Mesenchymal stem cell (in vitro differentiated cells and primary cell): ENCODE results near the gene PDGFC.
A peak's percentile ranks its signal among the peaks of the same experiment; 100 is the strongest.

ENCODE experiments used
- DNase-seq: peaks from one replicate; pipeline ENCODE4 v3.0.0-alpha.2; 2013
- H2AFZ ChIP-seq: one replicate; pipeline ENCODE4 v1.6.1; 2013; ENCODE audit warnings: low read depth, mild to moderate bottlenecking, control low read depth, inconsistent platforms, low read length, moderate library complexity
- H2AK5ac ChIP-seq: 2 replicates; pipeline ENCODE4 v1.6.1; 2013; ENCODE audit warnings: low read length, moderate library complexity, mild to moderate bottlenecking, inconsistent platforms; ENCODE audit not compliant: severe bottlenecking
- H2BK120ac ChIP-seq: one replicate; pipeline ENCODE4 v1.6.1; 2013; ENCODE audit warnings: low read depth, mild to moderate bottlenecking, inconsistent platforms, low read length, moderate library complexity
- H2BK12ac ChIP-seq, 2 experiments: one replicate each; pipeline ENCODE4 v1.6.1; 2013; ENCODE audit warnings: inconsistent platforms in 2 of 2, low read length in 2 of 2, mild to moderate bottlenecking in 2 of 2, moderate library complexity in 2 of 2, control low read depth in 1 of 2
- H2BK15ac ChIP-seq: one replicate; pipeline ENCODE4 v1.6.1; 2013; ENCODE audit warnings: mild to moderate bottlenecking, low read depth, inconsistent platforms; ENCODE audit not compliant: poor library complexity, severe bottlenecking
- H2BK5ac ChIP-seq: 2 replicates; pipeline ENCODE4 v1.6.1; 2013; ENCODE audit warnings: low read depth, mild to moderate bottlenecking, low read length, control low read depth, inconsistent platforms; ENCODE audit not compliant: poor library complexity, severe bottlenecking
- H3K14ac ChIP-seq, 2 experiments: one replicate each; pipeline ENCODE4 v1.6.1; 2013; ENCODE audit warnings: inconsistent platforms in 2 of 2, low read length in 2 of 2, control low read depth in 1 of 2, mild to moderate bottlenecking in 1 of 2, moderate library complexity in 1 of 2
- H3K18ac ChIP-seq, 2 experiments: one replicate each; pipeline ENCODE4 v1.6.1; 2013; ENCODE audit warnings: inconsistent platforms in 2 of 2, low read length in 2 of 2, control low read depth in 1 of 2, low read depth in 1 of 2, mild to moderate bottlenecking in 1 of 2
- H3K23ac ChIP-seq, 2 experiments: one replicate each; pipeline ENCODE4 v1.6.1; 2013; ENCODE audit warnings: inconsistent platforms in 2 of 2, low read length in 2 of 2, mild to moderate bottlenecking in 2 of 2, moderate library complexity in 2 of 2, control low read depth in 1 of 2
- H3K27ac ChIP-seq: 2 replicates; pipeline ENCODE4 v1.5.1; 2013; ENCODE audit warnings: mild to moderate bottlenecking, moderate library complexity, low read length, control low read depth, inconsistent platforms; ENCODE audit not compliant: poor library complexity, severe bottlenecking
- H3K27me3 ChIP-seq, 2 experiments: 2 replicates each; pipeline versions ENCODE4 v1.6.1 to v1.7.0; 2013; ENCODE audit warnings: low read length in 2 of 2, mild to moderate bottlenecking in 2 of 2, moderate library complexity in 2 of 2, control low read depth in 1 of 2, inconsistent platforms in 1 of 2; ENCODE audit not compliant: control insufficient read depth in 1 of 2, insufficient read depth in 1 of 2
- H3K36me3 ChIP-seq, 2 experiments: 2 replicates each; pipeline versions ENCODE4 v1.6.1 to v1.7.0; 2013; ENCODE audit warnings: low read length in 2 of 2, control low read depth in 1 of 2, inconsistent platforms in 1 of 2, low read depth in 1 of 2, mild to moderate bottlenecking in 1 of 2; ENCODE audit not compliant: insufficient read depth in 2 of 2, control insufficient read depth in 1 of 2
- H3K4ac ChIP-seq, 2 experiments: one replicate each; pipeline ENCODE4 v1.6.1; 2013; ENCODE audit warnings: inconsistent platforms in 2 of 2, low read length in 2 of 2, mild to moderate bottlenecking in 2 of 2, moderate library complexity in 2 of 2, control low read depth in 1 of 2, low read depth in 1 of 2
- H3K4me1 ChIP-seq: 2 replicates; pipeline ENCODE4 v1.6.1; 2013; ENCODE audit warnings: low read depth, low read length, control low read depth; ENCODE audit not compliant: control insufficient read depth, insufficient read depth
- H3K4me2 ChIP-seq: 2 replicates; pipeline ENCODE4 v1.6.1; 2013; ENCODE audit warnings: low read length, mild to moderate bottlenecking, inconsistent platforms; ENCODE audit not compliant: poor library complexity, severe bottlenecking
- H3K4me3 ChIP-seq, 2 experiments: 2 replicates each; pipeline versions ENCODE4 v1.5.1 to v1.7.0; 2013; ENCODE audit warnings: low read length in 2 of 2, mild to moderate bottlenecking in 2 of 2, control low read depth in 1 of 2, low read depth in 1 of 2; ENCODE audit not compliant: insufficient read depth in 1 of 2
- H3K79me1 ChIP-seq: replicated peaks from 2 replicates; pipeline ENCODE4 v1.6.1; 2013; ENCODE audit warnings: mild to moderate bottlenecking, control low read depth, low read length, inconsistent platforms; ENCODE audit not compliant: poor library complexity, severe bottlenecking
- H3K9ac ChIP-seq: 2 replicates; pipeline ENCODE4 v1.7.0; 2013; ENCODE audit warnings: mild to moderate bottlenecking, low read length, moderate library complexity
- H3K9me3 ChIP-seq: 2 replicates; pipeline ENCODE4 v1.7.0; 2013; ENCODE audit warnings: mild to moderate bottlenecking, low read length; ENCODE audit not compliant: control insufficient read depth
- H4K8ac ChIP-seq: one replicate; pipeline ENCODE4 v1.6.1; 2013; ENCODE audit warnings: inconsistent platforms, mild to moderate bottlenecking, low read length, moderate library complexity
- H4K91ac ChIP-seq: one replicate; pipeline ENCODE4 v1.6.1; 2013; ENCODE audit warnings: mild to moderate bottlenecking, low read length, inconsistent platforms
- WGBS: methylation state at CpG from one replicate; pipeline ENCODE4 v1.1.7; 2013; ENCODE audit warnings: mixed read lengths; 5-methylcytosine and 5-hydroxymethylcytosine counted together

Gene PDGFC

GRCh38 chr4:156983366-156983765 is 11.8 kb upstream of the PDGFC start:
- Histone ChIP-seq H2BK120ac (no peak overlapping the region), H4K8ac (no peak overlapping the region), H4K91ac (no peak overlapping the region), H3K4me2 (no peak overlapping the region), H2BK5ac (no peak overlapping the region), H3K18ac (no peak overlapping the region), H3K4me3 (no peak overlapping the region), H3K9me3 (peaks cover 1% of the 10 kb centered on the region), H3K27ac (no peak overlapping the region), H2BK15ac (no peak overlapping the region), H2AFZ (no peak overlapping the region), H2BK12ac (no peak overlapping the region), H3K4ac (no peak overlapping the region), H3K14ac (no peak overlapping the region), H3K27me3 (no peaks in the 10 kb centered on the region), H3K4me1 (no peaks in the 10 kb centered on the region), H3K23ac (no peak overlapping the region), H3K36me3 (no peaks in the 10 kb centered on the region), H3K79me1 (no peaks in the 10 kb centered on the region), H2AK5ac (no peak overlapping the region), H3K9ac (no peak overlapping the region)
- no CpG with 5 or more reads among the region's 1 CpG for WGBS
- no peak for DNase-seq

- Histone ChIP-seq H2BK12ac (no peak overlapping the region), H3K4ac (no peak overlapping the region), H3K23ac (no peak overlapping the region), H3K4me2 (no peak overlapping the region), H3K4me1 (peaks cover 2% of the 10 kb centered on the region), H4K91ac (no peak overlapping the region), H3K9me3 (no peaks in the 10 kb centered on the region), H2BK120ac (no peak overlapping the region), H2AFZ (no peak overlapping the region), H3K36me3 (no peaks in the 10 kb centered on the region), H3K18ac (no peak overlapping the region), H3K4me3 (no peak overlapping the region), H3K27me3 (no peaks in the 10 kb centered on the region), H3K79me1 (no peaks in the 10 kb centered on the region), H2BK5ac (no peak overlapping the region), H3K14ac (no peak overlapping the region), H3K9ac (peak overlapping the region; percentile 11), H2AK5ac (no peak overlapping the region), H4K8ac (no peak overlapping the region), H2BK15ac (no peak overlapping the region), H3K27ac (no peak overlapping the region)
- WGBS = 100% methylated on average over 1 of the region's 3 CpGs
- DNase-seq = no peak
These were observed 9.7 kb upstream of the PDGFC start for GRCh38 chr4:156981262-156981769.

DNA sequence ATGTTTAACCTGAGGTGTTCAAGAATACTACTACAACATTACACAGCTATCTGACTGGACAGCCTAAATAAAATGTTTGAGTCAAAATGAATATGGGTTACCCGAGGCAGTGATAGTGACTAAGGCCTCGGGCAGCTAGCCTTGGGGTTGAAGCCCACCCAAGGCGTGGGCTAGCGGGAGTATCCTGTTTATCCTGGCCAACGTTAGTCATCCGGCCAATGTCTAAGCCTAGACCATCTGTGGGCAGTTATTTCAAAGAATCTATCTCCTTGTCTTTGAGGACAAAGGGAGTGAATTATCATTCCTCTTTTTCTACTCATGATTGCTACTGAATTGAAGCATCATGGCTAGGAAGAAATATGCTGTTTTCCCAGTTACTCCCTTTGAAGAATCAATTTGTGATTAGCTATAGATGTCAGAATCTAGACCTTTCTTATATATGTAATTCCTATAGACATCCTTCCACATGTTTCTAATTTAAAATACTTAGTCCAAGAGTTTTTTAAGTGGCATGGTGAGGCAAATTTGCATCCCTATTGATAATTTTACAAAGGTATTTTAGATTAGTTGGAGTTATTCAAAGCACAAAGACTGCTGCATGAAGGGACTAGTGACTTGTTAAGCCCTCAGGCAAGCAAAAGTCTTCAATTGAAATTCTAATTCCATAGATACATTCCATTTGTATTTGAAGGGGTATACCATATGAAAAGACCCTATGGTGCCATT is 6.0 kb upstream of the PDGFC start:
- 1% methylated on average over 4 of the region's 6 CpGs for WGBS
- Histone ChIP-seq H3K4me2 (no peak overlapping the region), H2BK120ac (no peak overlapping the region)

DNA sequence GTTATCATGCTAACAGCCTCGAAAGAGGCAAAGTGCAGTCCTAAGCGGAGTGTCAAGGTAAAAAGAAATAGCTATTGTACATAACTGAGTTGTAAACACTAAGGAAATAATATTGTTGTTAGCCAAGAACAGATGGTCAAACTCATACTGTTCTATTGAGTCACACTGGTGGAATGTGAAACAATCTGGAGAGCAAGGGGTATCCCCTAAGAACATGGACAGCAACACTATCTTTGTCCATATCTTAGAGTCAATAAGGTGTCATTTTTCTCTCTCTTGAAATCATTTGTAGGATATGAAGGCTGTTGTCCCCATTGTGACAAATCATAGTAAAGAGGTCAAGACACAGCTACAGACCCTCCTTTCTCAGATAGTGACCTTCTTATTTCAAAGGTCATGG is 4.5 kb upstream of the PDGFC start:
- H3K36me3 ChIP-seq = no peaks in the 10 kb centered on the region
- peak; percentile 85 for DNase-seq
- H2AFZ ChIP-seq = no peak overlapping the region
- WGBS = 0% methylated on average over 2 of the region's 2 CpGs
- H4K8ac ChIP-seq = no peak overlapping the region
- H3K23ac ChIP-seq = no peak overlapping the region
- H2AK5ac ChIP-seq = peak overlapping the region; percentile 27
- no peak overlapping the region for H3K18ac ChIP-seq
- no peak overlapping the region for H2BK12ac ChIP-seq
- H4K91ac ChIP-seq = no peak overlapping the region
- H2BK5ac ChIP-seq = no peak overlapping the region
- H3K27me3 ChIP-seq = no peaks in the 10 kb centered on the region
- H3K79me1 ChIP-seq = no peaks in the 10 kb centered on the region
- peaks cover 4% of the 10 kb centered on the region for H3K4me1 ChIP-seq
- H3K4me2 ChIP-seq = no peak overlapping the region
- H3K14ac ChIP-seq = no peak overlapping the region
- H3K4me3 ChIP-seq = no peak overlapping the region
- H2BK15ac ChIP-seq = no peak overlapping the region
- no peak overlapping the region for H3K9ac ChIP-seq
- no peaks in the 10 kb centered on the region for H3K9me3 ChIP-seq
- no peak overlapping the region for H2BK120ac ChIP-seq
- H3K4ac ChIP-seq = peak overlapping the region in 1 of 2 experiments; percentile 2
- peak overlapping the region; percentile 80 for H3K27ac ChIP-seq

More for the DNA sequence above, 6.0 kb upstream of the PDGFC start:
- peak; percentile 79 for DNase-seq
- Histone ChIP-seq H2BK15ac (no peak overlapping the region), H2AFZ (no peak overlapping the region), H3K18ac (peak overlapping the region in 1 of 2 experiments; percentile 61), H4K91ac (no peak overlapping the region), H3K4me3 (no peak overlapping the region), H3K79me1 (no peaks in the 10 kb centered on the region), H2AK5ac (no peak overlapping the region), H3K36me3 (no peaks in the 10 kb centered on the region), H3K27ac (peak overlapping the region; percentile 56), H3K9ac (no peak overlapping the region), H3K4ac (no peak overlapping the region), H2BK5ac (no peak overlapping the region), H4K8ac (peak overlapping the region; percentile 19), H3K14ac (no peak overlapping the region), H3K9me3 (no peaks in the 10 kb centered on the region), H2BK12ac (peak overlapping the region in 1 of 2 experiments; percentile 83), H3K4me1 (peaks cover 2% of the 10 kb centered on the region), H3K27me3 (no peaks in the 10 kb centered on the region), H3K23ac (no peak overlapping the region)
